Endothelial cell of umbilical vein (primary cell): ENCODE measurements around the gene DIP2C. TPM values are rescaled to one million over a fixed set of nuclear protein-coding genes. Genes with fewer than 3 reads are reported as not detected.

ENCODE experiments used
- BruUV-seq: library from RNA; stranded (reverse); fragments of 400-500 nt; replicated peaks from 2 replicates; lab custom pipeline; 2021; lab: Mats Ljungman, UMichigan
- CTCF ChIA-PET: fragments of 300-600, 350-600 bp; sonication (Branson Sonifier 250); formaldehyde crosslinking; loops from one replicate; lab custom pipeline; 2021; ENCODE audit warnings: antibody characterized with exemption, inconsistent platforms; lab: Charles Lee
- POLR2A ChIA-PET: fragments of 300-600, 350-600 bp; sonication (Branson Sonifier 250); formaldehyde crosslinking; loops from one replicate; lab custom pipeline; 2021; ENCODE audit warnings: antibody characterized with exemption, inconsistent platforms; lab: Charles Lee
- DNase-seq: peaks from one replicate; pipeline ENCODE4 v3.0.0-alpha.2; 2011; ENCODE audit warnings: low read depth, low spot score
- FAIRE-seq: peaks from 2 replicates; lab custom pipeline; 2011; peaks lifted over from hg19 to GRCh38; lab: Jason Lieb, UNC
- H2AFZ ChIP-seq: 2 replicates; pipeline ENCODE4 v1.6.0; 2012; ENCODE audit warnings: low read depth, low read length, control low read depth, inconsistent platforms
- H3K27ac ChIP-seq: 2 replicates; pipeline ENCODE4 v1.5.1; 2011; ENCODE audit warnings: low read depth, mild to moderate bottlenecking, control low read depth, low read length, moderate library complexity; ENCODE audit not compliant: insufficient read depth
- H3K27me3 ChIP-seq, 2 experiments: 2 replicates each; pipeline versions ENCODE4 v1.6.0 to v1.6.1; 2011; ENCODE audit warnings: low read length in 2 of 2, mixed read lengths in 1 of 2; ENCODE audit not compliant: control insufficient read depth in 2 of 2, insufficient read depth in 2 of 2
- H3K36me3 ChIP-seq, 2 experiments: 2 replicates in 1 of 2; 3 replicates in 1 of 2; pipeline ENCODE4 v1.5.1; 2011; ENCODE audit warnings: low read length in 2 of 2, mild to moderate bottlenecking in 1 of 2, moderate library complexity in 1 of 2; ENCODE audit not compliant: control insufficient read depth in 2 of 2, insufficient read depth in 2 of 2; ENCODE audit errors: extremely low read depth in 1 of 2
- H3K4me1 ChIP-seq: 3 replicates; pipeline ENCODE4 v1.5.1; 2011; ENCODE audit warnings: mild to moderate bottlenecking, low read length; ENCODE audit not compliant: control insufficient read depth, insufficient read depth; ENCODE audit errors: extremely low read depth
- H3K4me2 ChIP-seq: 2 replicates; pipeline ENCODE4 v1.6.1; 2011; ENCODE audit warnings: low read length, control low read depth, mixed read lengths; ENCODE audit not compliant: insufficient read depth
- H3K4me3 ChIP-seq, 3 experiments: fragments of 200-600 bp in 1 of 3; sonication (generic), shearing (Covaris generic) in 1 of 3; replicated peaks in 1 of 3; 2 replicates each; pipeline ENCODE4 v1.5.1; 2011 to 2016; ENCODE audit warnings: control low read depth in 3 of 3, low read length in 3 of 3, mild to moderate bottlenecking in 2 of 3, inconsistent platforms in 1 of 3, low read depth in 1 of 3, moderate library complexity in 1 of 3; ENCODE audit not compliant: insufficient read depth in 1 of 3
- H3K79me2 ChIP-seq: 2 replicates; pipeline ENCODE4 v1.6.0; 2012; ENCODE audit warnings: low read length, inconsistent platforms; ENCODE audit not compliant: control insufficient read depth, insufficient read depth
- H3K9ac ChIP-seq: replicated peaks from 2 replicates; pipeline ENCODE3; 2011; ENCODE audit warnings: low read length, control low read depth; ENCODE audit not compliant: insufficient read depth; ENCODE audit errors: extremely low read depth
- H3K9me1 ChIP-seq: replicated peaks from 3 replicates; pipeline ENCODE4 v1.6.0; 2011; ENCODE audit warnings: mild to moderate bottlenecking, low read length; ENCODE audit not compliant: control insufficient read depth, insufficient read depth; ENCODE audit errors: extremely low read depth
- H3K9me3 ChIP-seq: replicated peaks from 2 replicates; pipeline ENCODE4 v1.5.1; 2012; ENCODE audit warnings: low read length, inconsistent platforms; ENCODE audit not compliant: control insufficient read depth, insufficient read depth
- H4K20me1 ChIP-seq: replicated peaks from 2 replicates; pipeline ENCODE3; 2011; ENCODE audit warnings: mild to moderate bottlenecking, low read length; ENCODE audit not compliant: control insufficient read depth, insufficient read depth; ENCODE audit errors: extremely low read depth
- EZH2 ChIP-seq: IDR thresholded peaks from 2 replicates; pipeline ENCODE4 v1.6.1; 2012; ENCODE audit warnings: borderline replicate concordance, low read depth, mild to moderate bottlenecking, moderate library complexity, low read length, inconsistent platforms; ENCODE audit not compliant: severe bottlenecking
- POLR2A ChIP-seq: IDR thresholded peaks from 2 replicates; pipeline ENCODE4 v1.6.1; 2012; ENCODE audit warnings: low read depth, mild to moderate bottlenecking, control low read depth, low read length
- dilution Hi-C: fragments of 300-500 bp; cut with MboI; formaldehyde crosslinking; loops from one replicate; pipeline ENCODE4 v1.15.0; 2019; ENCODE audit warnings: low sequenced_read_pairs; ENCODE audit not compliant: extremely low pct_ligation_motif_present
- intact Hi-C: fragments of 100-400 bp; cut with micrococcal nuclease; formaldehyde crosslinking; loops from one replicate; pipeline ENCODE4 v1.10.0; 2022
- polyA plus RNA-seq, 4 experiments: library from polyadenylated mRNA; depleted of rRNA in 3 of 4; stranded (reverse) in 3 of 4; unstranded in 1 of 4; fragments of >200 nt; gene quantifications; 2 replicates each; pipeline versions ENCODE4 v1.2.1 to v1.2.3, GENCODE V29; 2011 to 2012; ENCODE audit warnings: missing spikeins in 1 of 4
- total RNA-seq: library from RNA; stranded (reverse); gene quantifications from 2 replicates; pipeline ENCODE4 v1.2.3, GENCODE V29; 2021

The DIP2C gene
- total and polyA plus RNA-seq, 2 donors (not counting 3 experiments of a cell fraction or from before 2014, with no cell fraction given), result 3.6 to 10.7 TPM

DNA sequence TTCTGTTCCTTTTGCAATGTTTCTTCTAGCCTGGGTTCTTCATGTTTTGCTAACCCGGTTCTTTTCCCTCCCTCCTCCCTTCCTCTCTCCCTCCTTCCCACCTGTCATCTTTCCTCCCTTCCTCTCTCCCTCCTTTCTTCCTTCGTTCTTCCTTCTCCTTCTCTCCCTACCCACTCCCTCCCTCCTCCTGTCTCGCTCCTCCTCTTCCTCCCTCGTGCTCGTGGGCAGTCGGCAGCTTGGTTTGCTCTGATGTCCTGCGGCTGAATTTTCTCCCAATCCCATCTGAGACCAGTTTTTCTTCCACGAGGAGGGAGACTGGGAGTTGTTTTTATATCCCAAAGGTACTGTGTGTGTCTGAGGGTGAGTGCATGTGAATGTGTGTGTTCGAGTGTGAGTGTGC, 43.6 kb upstream of the DIP2C start:
- dilution Hi-C loops (no loop called here), intact Hi-C loops (no loop called here)
- FAIRE-seq (no peak), DNase-seq (no peak)
- Histone ChIP-seq H4K20me1 (no peaks in the 10 kb centered on the region), H3K4me3 (no peak overlapping the region), H3K27me3 (peaks cover 0 to 1% of the 10 kb centered on the region in 2 experiments), H2AFZ (no peak overlapping the region), H3K36me3 (no peaks in the 10 kb centered on the region), H3K9ac (no peak overlapping the region), H3K27ac (no peak overlapping the region), H3K9me1 (no peaks in the 10 kb centered on the region), H3K9me3 (no peaks in the 10 kb centered on the region), H3K4me1 (no peaks in the 10 kb centered on the region), H3K79me2 (no peaks in the 10 kb centered on the region), H3K4me2 (no peak overlapping the region)
- BruUV-seq, result no TSS peak
- ChIA-PET POLR2A (no interaction called here), CTCF (no interaction called here)
- TF ChIP-seq POLR2A, result no peak

GRCh38 chr10:729213-729612, 39.7 kb upstream of the DIP2C start:
- POLR2A ChIA-PET, result no interaction called here
- Histone ChIP-seq H4K20me1 (no peaks in the 10 kb centered on the region), H3K36me3 (no peaks in the 10 kb centered on the region), H2AFZ (no peak overlapping the region), H3K4me2 (no peak overlapping the region), H3K4me3 (no peak overlapping the region), H3K9me1 (no peaks in the 10 kb centered on the region), H3K27ac (no peak overlapping the region), H3K9me3 (no peaks in the 10 kb centered on the region), H3K9ac (no peak overlapping the region), H3K4me1 (no peaks in the 10 kb centered on the region), H3K79me2 (no peaks in the 10 kb centered on the region), H3K27me3 (peaks cover 0 to 1% of the 10 kb centered on the region in 2 experiments)
- CTCF ChIA-PET, result no interaction called here
- TF ChIP-seq EZH2, result no peak
- FAIRE-seq, result no peak
- DNase-seq, result no peak
- dilution Hi-C loops, result no loop called here
- no TSS peak for BruUV-seq
- intact Hi-C loops, result no loop called here
